ENCODE measurements around the gene MRTFB. TPM values are rescaled to one million over a fixed set of nuclear protein-coding genes. Genes with fewer than 3 reads are reported as not detected.

MRTFB gene
- total RNA-seq, 1 experiment from 2014 or later, result 29.5 TPM

DNA sequence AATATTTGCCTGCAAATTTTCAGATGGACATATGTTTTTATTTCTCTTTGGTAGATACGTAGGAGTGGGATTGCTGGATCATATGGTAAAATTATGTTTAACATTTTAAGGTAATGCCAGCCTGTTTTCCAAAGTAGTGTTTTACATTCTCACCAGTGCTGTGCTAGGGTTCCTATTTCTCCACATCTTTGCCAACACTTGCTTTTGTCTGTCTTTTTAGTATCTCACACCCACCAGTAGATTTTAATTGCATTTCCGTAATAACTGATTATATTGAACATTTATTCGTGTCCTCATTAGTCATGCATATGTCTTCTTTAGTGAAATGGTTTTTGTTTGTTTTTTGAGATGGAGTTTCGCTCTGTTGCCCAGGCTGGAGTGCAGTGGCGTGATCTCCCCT, 58.4 kb downstream of the MRTFB start:
- ChIA-PET CTCF (no interaction called here), POLR2A (no interaction called here)
- no peaks in the 10 kb centered on the region for H3K9me3 Mint-ChIP-seq (ENCODE audit: unreplicated experiment)
- Histone ChIP-seq H3K4me1 (peaks cover 16% of the 10 kb centered on the region), H3K36me3 (ENCODE audit: control insufficient read depth, insufficient read depth, low read length) (no peaks in the 10 kb centered on the region), H3K4me3 (ENCODE audit: low read depth, low read length) (no peak overlapping the region), H3K9me3 (no peaks in the 10 kb centered on the region; the same call in 1 of the 2 replicates), H3K27me3 (replicated peaks; ENCODE audit: control insufficient read depth, insufficient read depth, low read length) (no peaks in the 10 kb centered on the region)
- peaks cover 14% of the 10 kb centered on the region for H3K4me1 Mint-ChIP-seq (ENCODE audit: low read depth, unreplicated experiment)
- no peak overlapping the region for H3K4me3 Mint-ChIP-seq (ENCODE audit: unreplicated experiment)
- H3K27ac Mint-ChIP-seq (ENCODE audit: unreplicated experiment), result no peak overlapping the region
- H3K36me3 Mint-ChIP-seq (ENCODE audit: insufficient read depth, unreplicated experiment), result no peaks in the 10 kb centered on the region
- intact Hi-C loops (cut with micrococcal nuclease; ENCODE audit: unreplicated experiment), result no loop called here
- no peaks in the 10 kb centered on the region for H3K27me3 Mint-ChIP-seq (ENCODE audit: insufficient read depth, unreplicated experiment)
- BruUV-seq (replicated peaks), result no TSS peak
- TF ChIP-seq, protein P1, sequence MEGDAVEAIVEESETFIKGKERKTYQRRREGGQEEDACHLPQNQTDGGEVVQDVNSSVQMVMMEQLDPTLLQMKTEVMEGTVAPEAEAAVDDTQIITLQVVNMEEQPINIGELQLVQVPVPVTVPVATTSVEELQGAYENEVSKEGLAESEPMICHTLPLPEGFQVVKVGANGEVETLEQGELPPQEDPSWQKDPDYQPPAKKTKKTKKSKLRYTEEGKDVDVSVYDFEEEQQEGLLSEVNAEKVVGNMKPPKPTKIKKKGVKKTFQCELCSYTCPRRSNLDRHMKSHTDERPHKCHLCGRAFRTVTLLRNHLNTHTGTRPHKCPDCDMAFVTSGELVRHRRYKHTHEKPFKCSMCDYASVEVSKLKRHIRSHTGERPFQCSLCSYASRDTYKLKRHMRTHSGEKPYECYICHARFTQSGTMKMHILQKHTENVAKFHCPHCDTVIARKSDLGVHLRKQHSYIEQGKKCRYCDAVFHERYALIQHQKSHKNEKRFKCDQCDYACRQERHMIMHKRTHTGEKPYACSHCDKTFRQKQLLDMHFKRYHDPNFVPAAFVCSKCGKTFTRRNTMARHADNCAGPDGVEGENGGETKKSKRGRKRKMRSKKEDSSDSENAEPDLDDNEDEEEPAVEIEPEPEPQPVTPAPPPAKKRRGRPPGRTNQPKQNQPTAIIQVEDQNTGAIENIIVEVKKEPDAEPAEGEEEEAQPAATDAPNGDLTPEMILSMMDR (IDR thresholded peaks at IDR 0.05; ENCODE audit: insufficient read depth in 1 of 2, low read depth in 1 of 2, low read length in 1 of 2, severe bottlenecking in 1 of 2, unreplicated experiment in 1 of 2), result no peak
- no peak for DNase-seq

DNA sequence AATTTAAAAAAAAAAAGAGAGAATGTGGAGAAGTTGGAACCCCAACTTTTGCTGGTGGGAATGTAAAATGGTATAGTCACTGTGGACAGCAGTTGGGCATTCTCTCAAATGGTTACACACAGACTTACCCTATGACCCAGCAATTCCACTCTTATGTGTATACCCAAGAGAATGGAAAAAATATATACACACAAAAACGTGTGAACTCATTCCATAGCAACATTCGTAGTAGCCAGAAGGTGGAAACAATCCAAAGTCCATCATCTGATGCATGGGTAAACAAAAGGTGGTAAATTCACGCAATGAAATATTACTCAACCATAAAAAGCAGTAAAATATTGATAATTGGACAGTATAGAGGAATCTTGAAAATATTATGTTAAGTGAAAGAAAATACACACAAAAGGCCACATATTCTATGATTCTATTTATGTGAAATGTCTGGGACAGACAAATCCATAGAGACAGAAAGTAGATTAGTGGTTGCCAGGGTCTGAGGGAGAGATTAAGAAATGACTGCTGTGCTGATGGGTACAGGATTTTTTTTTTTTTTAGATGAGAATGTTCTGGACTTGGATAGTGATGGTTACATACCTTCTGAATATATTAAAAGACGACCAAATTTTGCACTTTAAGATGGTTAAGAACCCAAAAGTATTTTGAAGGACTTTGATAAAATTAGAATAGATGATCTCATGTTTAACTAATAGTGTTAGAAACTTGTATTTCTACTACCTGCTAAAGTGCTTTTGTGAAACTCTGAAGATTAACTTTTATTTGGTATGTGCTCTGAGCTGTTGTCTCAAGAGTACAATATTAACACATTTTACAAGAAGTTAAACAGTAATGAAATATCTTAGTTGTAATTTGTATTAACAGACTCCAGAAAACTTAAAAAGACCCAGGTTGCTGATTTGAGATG, 60.9 kb downstream of the MRTFB start:
- CTCF ChIA-PET, result no interaction called here
- Histone ChIP-seq H3K36me3 (ENCODE audit: control insufficient read depth, insufficient read depth, low read length) (no peaks in the 10 kb centered on the region), H3K27me3 (replicated peaks; ENCODE audit: control insufficient read depth, insufficient read depth, low read length) (no peaks in the 10 kb centered on the region), H3K9me3 (no peaks in the 10 kb centered on the region), H3K4me1 (peaks cover 24% of the 10 kb centered on the region), H3K4me3 (ENCODE audit: low read depth, low read length) (no peak overlapping the region)
- H3K4me1 Mint-ChIP-seq (ENCODE audit: low read depth, unreplicated experiment), result peaks cover 24% of the 10 kb centered on the region
- POLR2A ChIA-PET, result no interaction called here
- no peaks in the 10 kb centered on the region for H3K9me3 Mint-ChIP-seq (ENCODE audit: unreplicated experiment)
- no peak overlapping the region for H3K27ac Mint-ChIP-seq (ENCODE audit: unreplicated experiment)
- intact Hi-C loops (cut with micrococcal nuclease; ENCODE audit: unreplicated experiment), result no loop called here
- TF ChIP-seq, protein P1 (IDR thresholded peaks at IDR 0.05; ENCODE audit: insufficient read depth in 1 of 2, low read depth in 1 of 2, low read length in 1 of 2, severe bottlenecking in 1 of 2, unreplicated experiment in 1 of 2), result no peak
- DNase-seq, result peak in 1 of 2 experiments; percentile 5
- H3K4me3 Mint-ChIP-seq (ENCODE audit: unreplicated experiment), result no peak overlapping the region
- H3K36me3 Mint-ChIP-seq (ENCODE audit: insufficient read depth, unreplicated experiment), result no peaks in the 10 kb centered on the region
- no peaks in the 10 kb centered on the region for H3K27me3 Mint-ChIP-seq (ENCODE audit: insufficient read depth, unreplicated experiment)
- no TSS peak for BruUV-seq (replicated peaks)

GRCh38 chr16:14132696-14133048, 61.6 kb downstream of the MRTFB start:
- Mint-ChIP-seq H3K4me1 (ENCODE audit: low read depth, unreplicated experiment) (peaks cover 24% of the 10 kb centered on the region), H3K4me3 (ENCODE audit: unreplicated experiment) (no peak overlapping the region), H3K9me3 (ENCODE audit: unreplicated experiment) (no peaks in the 10 kb centered on the region), H3K36me3 (ENCODE audit: insufficient read depth, unreplicated experiment) (no peaks in the 10 kb centered on the region), H3K27ac (ENCODE audit: unreplicated experiment) (no peak overlapping the region), H3K27me3 (ENCODE audit: insufficient read depth, unreplicated experiment) (no peaks in the 10 kb centered on the region)
- H3K4me1 ChIP-seq, result peaks cover 24% of the 10 kb centered on the region
- no peaks in the 10 kb centered on the region for H3K27me3 ChIP-seq (replicated peaks; ENCODE audit: control insufficient read depth, insufficient read depth, low read length)
- H3K36me3 ChIP-seq (ENCODE audit: control insufficient read depth, insufficient read depth, low read length), result no peaks in the 10 kb centered on the region
- no peak overlapping the region for H3K4me3 ChIP-seq (ENCODE audit: low read depth, low read length)
- intact Hi-C loops (cut with micrococcal nuclease; ENCODE audit: unreplicated experiment), result no loop called here
- DNase-seq, result no peak
- TF ChIP-seq, protein P1 (IDR thresholded peaks at IDR 0.05; ENCODE audit: insufficient read depth in 1 of 2, low read depth in 1 of 2, low read length in 1 of 2, severe bottlenecking in 1 of 2, unreplicated experiment in 1 of 2), result no peak
- BruUV-seq (replicated peaks), result no TSS peak
- CTCF ChIA-PET, result no interaction called here
- H3K9me3 ChIP-seq, result peaks cover 2% of the 10 kb centered on the region; the same call in 1 of the 2 replicates
- POLR2A ChIA-PET, result no interaction called here
